HPDE6-E6E7 (cell line): ENCODE data around the gene CNNM3.
A peak's percentile ranks its signal among the peaks of the same experiment; 100 is the strongest.
"Not testable (repeated sequence)": the region's sequence is repeated elsewhere in the genome, so short reads cannot be mapped to it uniquely, and the experiment has no call there.

Source experiments
- DNase-seq: peaks from one replicate; pipeline ENCODE4 v3.0.0; 2011; ENCODE audit warnings: missing footprints; ENCODE audit errors: extremely low spot score

The CNNM3 gene

DNA sequence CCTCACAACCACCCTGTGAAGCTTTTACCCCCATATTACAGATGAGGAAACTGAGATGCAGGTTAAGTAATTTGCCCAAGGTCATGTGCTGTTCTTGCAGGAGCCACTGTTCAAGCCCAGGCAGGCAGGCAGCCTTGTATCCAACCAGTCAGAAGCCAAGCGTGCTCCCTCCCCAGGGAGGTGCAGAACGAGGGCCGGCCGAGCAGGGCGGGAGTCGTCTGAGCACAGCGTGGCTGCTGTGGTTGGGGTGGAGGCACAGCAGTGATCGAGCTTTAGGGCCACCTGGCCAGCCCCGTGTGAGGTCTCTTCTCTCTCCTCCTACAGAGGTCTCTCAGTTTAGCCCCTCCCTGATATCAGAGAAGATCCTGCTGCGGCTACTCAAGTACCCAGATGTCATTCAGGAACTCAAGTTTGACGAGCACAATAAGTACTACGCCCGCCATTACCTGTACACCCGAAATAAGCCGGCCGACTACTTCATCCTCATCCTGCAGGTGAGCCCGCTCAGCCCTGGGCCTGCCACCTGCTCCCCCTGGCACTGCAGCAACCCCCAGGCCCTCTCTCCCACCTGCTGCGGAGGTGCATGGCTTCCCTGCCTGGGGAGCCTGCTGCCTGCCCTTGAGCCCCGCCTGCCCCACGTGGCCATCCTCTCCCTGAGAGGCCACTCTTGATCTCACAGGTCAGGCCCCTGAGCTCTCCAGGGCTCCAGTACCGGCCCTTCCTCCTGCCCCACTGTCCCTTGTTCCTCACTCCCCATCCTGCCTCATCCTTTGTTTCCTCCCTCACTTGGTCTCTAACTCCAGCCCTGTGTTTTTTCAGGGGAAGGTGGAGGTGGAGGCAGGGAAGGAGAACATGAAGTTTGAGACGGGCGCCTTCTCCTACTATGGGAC lies 17.1 kb upstream of the CNNM3 start:
- no peak for DNase-seq

DNA sequence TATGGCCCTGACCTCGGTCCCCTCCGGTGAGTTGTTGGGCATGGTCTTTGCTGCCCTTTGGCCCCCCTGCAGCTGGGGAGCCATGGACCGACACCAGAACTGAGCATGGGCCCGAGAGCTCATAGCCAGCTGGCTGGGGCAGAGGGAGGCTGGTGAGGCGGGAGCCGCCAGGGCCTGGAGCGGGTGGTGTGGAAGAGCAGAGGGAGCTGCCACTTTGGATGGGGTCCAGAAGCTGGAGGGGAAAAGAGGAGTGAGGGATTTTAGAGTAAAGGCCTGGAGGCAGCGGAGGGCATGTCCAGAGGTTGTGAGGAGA lies 16.5 kb upstream of the CNNM3 start:
- no peak for DNase-seq

DNA sequence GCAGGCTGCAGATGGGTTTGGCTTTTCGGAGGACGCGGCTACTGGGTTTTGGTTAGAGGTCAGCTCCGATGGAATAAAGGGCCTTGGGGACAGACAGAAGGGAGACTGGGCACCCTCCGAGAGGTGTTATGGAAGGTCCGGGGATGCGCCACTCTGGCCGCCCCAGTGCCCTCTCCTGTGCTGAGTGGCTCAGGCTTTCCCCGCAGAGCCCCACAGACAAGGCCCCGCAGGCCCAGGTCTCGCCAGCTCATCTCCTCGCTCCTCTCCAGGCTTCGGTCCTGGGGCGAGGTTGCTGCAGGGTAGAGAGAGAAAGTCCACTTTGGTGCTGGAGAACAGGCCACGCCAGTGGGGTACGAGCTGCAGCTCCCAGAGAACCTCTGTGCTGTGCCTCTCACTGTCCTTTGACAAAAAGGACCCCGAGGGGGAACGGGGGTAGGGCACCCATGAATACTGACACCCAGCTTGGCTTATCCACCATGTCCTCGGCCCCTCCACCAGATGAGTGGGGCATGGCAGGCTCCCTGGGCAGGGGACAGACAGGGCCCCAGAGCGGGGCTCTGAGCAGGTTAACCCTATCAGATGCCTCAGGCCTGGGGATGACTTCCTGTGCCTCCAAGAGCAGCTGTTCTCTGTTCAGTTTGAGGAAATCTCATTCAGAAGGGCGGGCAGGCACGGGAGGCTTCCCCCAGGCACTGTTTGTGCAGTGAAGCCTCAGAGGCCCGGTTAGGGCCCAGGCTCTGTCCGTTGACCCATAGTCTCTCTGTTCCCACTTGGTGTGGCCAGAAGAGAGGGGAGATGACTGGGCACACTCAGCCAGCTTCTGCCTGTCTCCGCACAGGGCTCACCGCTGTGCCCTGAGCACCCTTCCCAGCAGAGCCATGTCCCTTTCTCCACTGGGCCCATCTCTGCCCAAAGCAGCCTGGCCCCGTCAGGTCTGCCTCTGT lies 15.7 kb upstream of the CNNM3 start:
- no peak for DNase-seq

DNA sequence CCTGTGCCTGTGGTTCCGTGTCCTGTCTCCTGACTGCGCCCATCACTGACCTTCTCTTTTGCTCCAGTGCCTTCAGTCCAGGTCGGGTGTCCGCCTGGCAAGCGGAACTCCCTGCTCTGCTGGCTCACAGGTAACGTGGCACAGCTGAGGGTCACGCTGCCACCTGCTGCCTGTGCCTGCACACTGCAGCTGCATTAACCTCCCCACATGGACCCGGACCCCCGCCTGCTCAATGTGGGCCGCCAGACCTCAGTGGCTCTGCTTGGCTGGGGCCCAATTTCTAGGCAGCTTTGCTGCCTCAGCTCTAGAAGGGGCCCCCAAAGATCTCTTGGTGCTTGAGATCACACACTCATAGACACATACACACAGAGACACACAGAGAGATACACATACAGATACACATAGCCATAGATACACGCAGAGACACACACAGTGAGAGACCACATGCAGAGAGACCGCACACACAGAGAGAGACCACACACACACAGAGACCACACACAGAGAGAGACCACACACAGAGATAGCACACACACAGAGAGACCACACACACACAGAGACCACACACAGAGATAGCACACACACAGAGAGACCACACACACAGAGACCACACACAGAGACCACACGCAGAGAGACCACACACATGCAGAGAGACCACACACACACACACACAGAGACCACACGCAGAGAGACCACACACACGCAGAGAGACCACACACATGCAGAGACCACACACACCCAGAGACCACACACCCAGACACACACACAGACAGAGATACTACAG lies 14.9 kb upstream of the CNNM3 start:
- DNase-seq = peak; percentile 72

DNA sequence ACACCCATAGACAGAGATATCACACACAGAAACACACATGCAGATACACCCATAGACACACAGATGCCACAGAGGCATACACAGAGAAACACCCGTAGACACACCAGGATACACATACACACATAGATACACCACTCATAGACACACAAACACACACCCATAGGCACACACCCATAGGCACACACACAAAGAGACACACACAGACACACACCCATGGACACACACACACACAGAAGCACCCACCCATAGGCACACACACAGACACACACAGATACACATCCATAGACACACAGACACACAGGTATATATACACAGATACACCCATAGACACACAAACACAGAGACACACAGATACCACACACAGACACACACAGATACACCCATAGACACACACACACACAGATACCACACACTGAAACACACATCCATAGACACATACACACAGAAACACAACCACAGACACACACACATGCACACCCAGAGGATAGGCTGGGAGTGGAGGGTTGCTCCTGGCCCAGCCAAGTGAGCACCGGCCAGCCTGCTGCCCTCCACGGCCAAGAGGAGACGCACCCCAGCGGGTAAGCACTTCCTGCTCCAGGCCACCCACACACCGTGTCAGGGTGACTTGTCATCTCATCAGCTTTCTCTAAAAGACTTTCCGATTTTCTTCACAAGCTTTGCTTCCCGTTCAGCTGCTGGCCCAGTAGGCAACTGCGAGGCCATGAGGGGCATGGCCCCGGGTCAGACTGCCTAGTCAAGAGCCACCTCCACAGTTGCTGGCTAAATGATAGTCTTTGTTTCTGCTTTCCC lies 14.1 kb upstream of the CNNM3 start:
- DNase-seq = no peak

DNA sequence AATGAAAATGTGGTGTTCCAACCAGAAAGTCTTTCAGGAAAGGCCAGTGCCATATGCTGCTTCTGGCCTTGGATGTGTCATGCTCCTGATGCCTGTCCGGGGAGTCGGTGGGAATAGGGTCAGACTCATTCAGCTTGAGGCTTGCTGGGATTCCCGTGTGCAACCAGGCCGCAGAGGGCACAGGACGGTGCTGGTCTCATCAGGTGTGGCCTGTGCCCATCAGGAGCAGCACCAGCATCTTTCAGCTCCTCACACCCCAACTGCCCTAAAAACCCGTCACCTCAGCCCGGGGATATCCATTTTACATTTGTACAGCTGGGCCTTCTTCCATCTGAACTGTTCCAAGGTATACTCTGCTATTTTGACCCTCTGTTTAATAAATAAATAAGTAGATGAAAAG lies 13.3 kb upstream of the CNNM3 start:
- no peak for DNase-seq

DNA sequence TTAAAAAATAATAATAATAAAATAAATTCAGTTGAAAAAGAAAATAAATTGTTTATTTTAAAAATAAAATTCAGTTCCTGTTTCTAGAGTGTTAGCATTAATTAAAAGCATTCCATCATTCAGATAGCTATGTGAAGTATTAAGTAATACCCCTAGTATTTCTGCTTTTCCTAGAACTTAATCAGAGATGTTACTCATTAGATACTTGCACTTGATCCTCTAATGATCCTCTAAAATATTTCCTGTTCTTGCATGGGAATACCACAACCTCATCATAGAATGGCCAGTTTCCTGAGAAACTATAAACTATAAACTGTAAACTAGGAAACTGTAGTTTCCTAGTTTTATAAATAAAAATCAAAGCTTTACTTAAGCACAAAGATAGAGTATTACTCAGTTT lies 11.1 kb upstream of the CNNM3 start:
- DNase-seq = no peak

DNA sequence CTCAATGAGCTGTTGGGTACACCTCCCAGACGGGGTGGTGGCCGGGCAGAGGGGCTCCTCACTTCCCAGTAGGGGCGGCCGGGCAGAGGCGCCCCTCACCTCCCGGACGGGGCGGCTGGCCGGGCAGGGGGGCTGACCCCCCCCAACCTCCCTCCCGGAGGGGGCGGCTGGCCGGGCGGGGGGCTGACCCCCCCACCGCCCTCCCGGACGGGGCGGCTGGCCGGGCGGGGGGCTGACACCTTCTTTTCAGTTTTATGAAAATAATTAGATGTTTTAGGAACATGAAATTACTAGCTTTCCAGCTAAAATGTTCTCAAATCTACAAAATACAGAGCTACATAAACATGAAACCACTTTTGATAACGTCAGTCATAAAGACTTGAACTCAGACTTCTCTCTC lies 10.1 kb upstream of the CNNM3 start:
- not testable (repeated sequence) for DNase-seq

DNA sequence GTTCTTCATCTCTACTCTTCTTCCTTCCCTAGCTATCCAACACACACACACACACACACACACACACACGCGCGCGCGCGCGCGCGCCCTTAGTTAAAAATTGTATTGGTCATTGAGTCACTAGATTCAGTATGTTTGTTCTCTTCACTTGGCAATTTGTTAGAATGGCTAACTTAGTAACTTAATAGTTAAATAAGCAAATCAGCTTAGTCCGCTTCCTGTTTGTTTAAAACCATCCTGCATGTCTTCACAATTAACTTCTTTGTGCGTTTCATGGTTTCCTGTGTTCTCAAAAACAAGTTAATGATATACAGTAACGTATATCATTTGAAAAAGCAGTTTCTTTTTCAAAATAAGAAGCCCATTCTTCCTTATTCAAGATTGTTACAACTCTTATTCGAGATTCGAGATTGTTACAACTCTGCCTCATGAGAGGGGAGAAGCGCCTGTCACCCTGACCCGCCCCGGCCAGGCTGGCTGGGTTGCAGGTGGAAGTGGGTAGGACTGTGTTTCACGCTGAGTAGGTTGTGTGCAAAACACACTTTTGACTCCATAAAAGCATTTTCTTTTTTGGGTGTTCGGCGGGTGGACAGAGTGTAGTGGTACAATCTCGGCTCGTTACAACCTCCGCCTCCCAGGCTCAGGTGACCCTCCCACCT lies 9.5 kb upstream of the CNNM3 start:
- DNase-seq = no peak

DNA sequence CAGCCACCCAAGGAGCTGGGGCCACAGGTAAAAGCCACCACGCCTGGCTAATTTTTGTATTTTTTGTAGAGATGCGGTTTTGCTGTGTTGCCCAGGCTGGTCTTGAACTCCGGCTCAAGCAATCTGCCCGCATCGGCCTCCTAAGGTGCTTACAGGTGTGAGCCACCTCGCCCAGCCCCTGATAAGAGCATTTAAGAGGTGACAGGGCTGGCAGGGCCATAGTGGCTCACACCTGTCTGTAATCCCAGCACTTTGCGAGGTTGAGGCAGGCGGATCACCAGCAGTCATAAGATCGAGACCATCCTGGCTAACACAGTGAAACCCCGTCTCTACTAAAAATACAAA lies 9.0 kb upstream of the CNNM3 start:
- no peak for DNase-seq

DNA sequence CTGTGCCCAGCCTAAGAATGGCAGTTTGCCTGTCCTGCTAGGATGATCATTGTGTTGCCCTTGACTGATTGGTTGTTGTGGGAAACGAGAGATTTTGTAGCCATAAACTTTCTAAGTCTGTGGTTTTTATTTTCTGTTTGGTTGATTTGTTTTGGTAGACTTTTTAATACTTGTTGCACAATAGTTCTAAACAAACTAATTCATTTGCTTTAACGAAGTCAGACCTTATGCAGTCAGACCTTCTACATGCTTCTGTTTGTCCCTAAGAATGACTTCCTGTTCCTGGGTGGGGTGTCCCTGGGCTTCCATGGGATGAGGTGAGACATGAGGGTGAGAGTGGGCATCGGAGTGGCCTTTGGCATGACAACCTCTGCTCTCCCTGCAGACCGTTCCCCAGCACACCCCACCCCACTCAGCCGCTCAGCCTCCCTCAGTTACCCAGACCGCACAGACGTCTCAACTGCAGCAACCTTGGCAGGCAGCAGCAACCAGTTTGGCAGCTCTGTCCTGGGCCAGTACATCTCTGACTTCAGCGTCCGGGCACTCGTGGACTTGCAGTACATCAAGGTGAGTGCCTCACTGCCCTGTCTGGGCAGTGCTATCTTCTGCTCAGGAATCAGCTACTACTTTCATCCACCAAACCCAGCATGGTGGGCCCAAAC lies 7.8 kb upstream of the CNNM3 start:
- no peak for DNase-seq

DNA sequence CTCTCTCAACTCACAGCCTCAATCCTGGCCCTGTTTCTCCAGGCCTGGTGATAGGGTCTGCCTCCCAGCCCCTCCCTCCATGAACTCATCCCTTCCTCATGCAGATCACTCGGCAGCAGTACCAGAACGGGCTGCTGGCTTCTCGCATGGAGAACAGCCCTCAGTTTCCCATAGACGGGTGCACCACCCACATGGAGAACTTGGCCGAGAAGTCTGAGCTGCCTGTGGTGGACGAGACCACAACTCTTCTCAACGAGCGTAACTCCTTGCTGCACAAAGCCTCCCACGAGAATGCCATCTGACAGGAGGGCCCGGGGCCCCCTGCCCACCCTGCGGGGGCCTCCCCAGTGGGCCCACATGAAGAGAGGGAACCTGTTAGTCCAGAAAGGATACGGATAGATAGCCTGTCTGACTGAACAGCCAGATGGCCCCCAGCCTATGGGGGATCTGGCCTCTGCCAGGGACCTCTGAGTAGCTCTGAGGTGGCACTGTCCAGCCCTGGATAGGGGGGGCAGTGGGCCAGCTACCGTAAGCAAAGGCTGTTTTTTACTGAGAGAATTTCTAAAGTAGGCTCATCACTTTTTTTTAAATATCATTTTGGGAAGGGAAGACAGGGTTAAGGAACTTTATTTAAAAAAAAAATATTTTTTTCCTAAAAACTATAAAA lies 6.7 kb upstream of the CNNM3 start:
- no peak for DNase-seq

DNA sequence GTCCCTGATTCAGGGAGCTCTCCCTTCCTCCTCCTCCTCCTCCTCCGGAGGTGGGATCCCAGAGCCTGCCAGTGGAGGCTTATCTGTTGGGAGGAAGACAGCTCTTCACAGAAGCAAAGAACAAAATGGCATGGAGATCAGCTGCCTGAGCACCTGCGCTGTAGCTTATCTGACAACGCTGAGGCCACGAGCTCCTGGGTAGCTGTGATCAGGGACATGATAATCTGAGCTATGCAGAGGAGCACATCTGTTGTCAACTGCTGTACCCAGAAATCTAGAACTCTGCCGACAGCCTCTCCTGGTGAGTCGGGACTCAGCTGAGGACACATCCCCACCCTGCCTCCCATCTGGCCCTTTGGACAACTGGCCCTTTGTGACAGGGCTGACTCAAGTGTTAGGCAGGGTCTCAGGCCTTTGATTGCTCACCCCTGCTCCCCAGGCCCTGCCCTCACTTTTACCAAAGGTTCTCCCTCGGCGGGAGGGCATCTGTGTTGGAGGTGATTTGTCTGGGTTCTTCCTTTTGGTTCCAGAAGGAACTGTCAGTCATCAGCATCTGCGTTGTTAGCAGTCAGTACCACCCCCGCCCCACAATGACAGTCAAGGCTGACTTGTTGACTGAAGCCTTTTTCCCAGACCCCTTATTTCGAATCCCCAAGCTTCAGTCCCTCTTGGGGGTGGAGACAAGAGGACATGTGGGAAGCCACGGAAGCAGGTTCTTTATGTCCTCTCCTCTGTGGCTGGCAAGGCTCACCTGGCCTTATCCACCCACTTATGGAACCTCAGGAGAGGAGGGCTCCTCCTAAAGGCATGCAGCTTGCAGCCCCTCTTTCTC lies 5.9 kb upstream of the CNNM3 start:
- no peak for DNase-seq

DNA sequence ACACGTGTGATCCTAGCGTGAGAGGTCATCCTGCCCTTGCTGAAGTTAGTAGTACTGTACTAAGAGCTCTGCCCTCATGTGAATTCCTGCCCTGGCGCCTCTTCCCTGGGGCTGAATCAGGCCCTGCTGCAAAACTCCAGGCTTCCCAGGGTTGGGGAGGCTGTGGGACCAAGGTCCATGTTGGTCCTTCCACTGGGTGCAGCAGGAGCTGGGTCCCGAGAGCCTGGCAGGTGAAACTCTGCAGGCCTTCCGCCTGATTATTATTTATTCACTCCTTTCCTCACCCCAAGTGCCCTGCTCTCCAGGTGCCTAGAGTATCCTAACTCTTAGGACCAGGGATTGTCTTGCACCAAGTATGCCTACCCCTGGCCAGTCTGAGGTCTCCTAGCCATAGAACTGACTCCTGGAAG lies 5.3 kb upstream of the CNNM3 start:
- no peak for DNase-seq

DNA sequence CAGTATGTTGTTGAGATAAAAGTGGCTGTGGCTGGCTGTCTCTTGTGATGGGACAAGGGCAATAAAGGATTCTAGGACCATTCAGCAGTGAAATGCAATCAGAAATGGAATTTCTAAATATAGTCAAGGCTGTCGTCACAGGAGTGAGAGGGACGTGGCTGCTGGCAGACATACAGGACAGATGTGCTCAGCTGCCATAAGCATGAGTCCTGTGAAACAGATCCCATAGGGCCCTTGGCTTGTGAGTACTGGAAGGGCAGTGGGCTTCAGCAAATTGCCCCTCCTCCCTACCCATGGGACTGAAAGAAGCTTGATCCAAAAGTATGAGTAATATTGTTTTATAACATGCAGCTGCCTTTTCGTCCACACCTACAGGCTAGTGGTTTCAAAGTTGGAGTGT lies 4.2 kb upstream of the CNNM3 start:
- no peak for DNase-seq

DNA sequence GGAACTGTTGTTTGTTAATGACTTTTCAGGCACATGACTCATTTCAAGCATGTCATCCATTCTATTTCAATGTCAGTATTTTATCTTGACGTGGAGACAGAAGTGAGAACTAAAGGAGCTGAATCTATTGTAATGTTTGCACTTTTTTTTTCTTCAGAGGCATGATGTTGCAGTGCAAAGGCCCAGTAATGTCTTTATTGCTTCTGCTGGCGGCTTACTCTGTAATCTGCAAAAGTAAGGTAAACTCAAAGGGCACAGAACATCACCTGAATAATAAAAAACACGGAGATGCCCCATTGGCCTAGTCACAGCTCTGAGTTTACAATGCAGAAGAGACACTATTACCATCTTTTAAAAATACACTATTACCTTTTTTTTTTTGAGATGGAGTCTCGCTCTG lies 2.4 kb upstream of the CNNM3 start:
- no peak for DNase-seq

DNA sequence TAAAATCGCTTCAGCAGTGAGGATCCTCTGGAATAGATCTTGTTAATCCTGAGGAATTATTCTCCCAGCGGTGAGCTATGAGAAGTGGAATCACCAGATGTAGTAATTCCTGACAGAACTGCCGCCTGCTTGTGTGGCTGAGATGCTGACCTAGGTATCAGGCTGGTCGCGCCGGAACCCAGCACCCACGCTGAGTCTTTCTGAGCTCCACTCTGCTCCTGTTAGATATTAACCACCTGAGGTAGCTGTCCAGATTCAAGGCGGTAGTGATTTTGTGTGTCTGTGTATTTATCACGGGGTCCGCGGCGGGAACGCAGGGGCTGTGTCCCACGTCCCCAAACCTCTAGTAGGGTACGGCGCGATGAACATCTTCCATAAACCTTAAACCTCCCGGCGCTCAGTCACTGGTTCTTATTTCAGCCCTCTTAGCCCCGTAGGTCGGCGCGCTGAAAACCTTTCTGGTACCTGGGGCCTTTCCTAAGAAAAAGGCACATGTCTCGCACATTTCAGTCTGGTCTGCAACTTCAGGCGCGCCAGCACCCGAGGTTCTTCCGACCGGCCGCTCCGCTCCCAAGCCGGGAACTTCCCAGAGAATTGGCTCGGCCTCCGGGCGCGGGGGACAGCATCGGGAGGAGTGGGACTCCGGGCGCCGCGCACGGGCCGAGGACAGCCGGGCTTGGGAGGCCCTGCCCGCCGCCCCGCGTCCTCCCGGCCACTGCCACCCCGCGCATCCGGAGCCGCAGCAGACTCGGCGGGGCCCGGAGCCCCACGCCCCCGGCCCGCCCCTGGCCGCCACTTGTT lies 542 bp upstream of the CNNM3 start:
- peak; percentile 48 for DNase-seq
